ENCODE measurements around the gene CALD1.

GRCh38 chr7:134999136-134999535 is 219.7 kb downstream of the CALD1 start:
- TF ChIP-seq CTCF (IDR thresholded peaks at IDR 0.05) (no peak), RARB (CRISPR knock-in tag; IDR thresholded peaks at IDR 0.05) (no peak), HMGXB4 (CRISPR knock-in tag; IDR thresholded peaks at IDR 0.05; ENCODE audit: borderline replicate concordance) (no peak), RAD21 (conservative IDR thresholded peaks at IDR 0.05 in 1 of 2, IDR thresholded peaks at IDR 0.05 in 1 of 2) (no peak), KDM1A (IDR thresholded peaks at IDR 0.05; ENCODE audit: low read depth) (no peak), RFX5 (IDR thresholded peaks at IDR 0.05) (no peak), FOSL2 (IDR thresholded peaks at IDR 0.05) (no peak), FOSL2 (CRISPR knock-in tag; IDR thresholded peaks at IDR 0.05) (no peak), REST (IDR thresholded peaks at IDR 0.05) (no peak), BCL3 (IDR thresholded peaks at IDR 0.05) (no peak), EP300 (IDR thresholded peaks at IDR 0.05) (no peak)

Data from A549 (cell line).